GM12878 (cell line): ENCODE data around the gene SCUBE2. TPM values are rescaled to one million over a fixed set of nuclear protein-coding genes. Genes with fewer than 3 reads are reported as not detected.

ENCODE experiments used
- ATAC-seq: fragments of 200-7000 bp; cut with Tn5 transposase; 3 replicates; pipeline ENCODE4 v1.9.1; 2020; ENCODE audit warnings: mild to moderate bottlenecking, moderate library complexity
- BruUV-seq: library from RNA; stranded (reverse); fragments of 400-500 nt; replicated peaks from 2 replicates; lab custom pipeline; 2021; lab: Mats Ljungman, UMichigan
- CTCF ChIA-PET: fragments of 300-600 bp; sonication (Branson Sonifier 250); formaldehyde crosslinking; extraction: SDS; loops from one replicate; lab custom pipeline; 2021; ENCODE audit warnings: inconsistent platforms; lab: Yijun Ruan, JAX
- POLR2A ChIA-PET: fragments of 350-600 bp; formaldehyde crosslinking; extraction: SDS; loops from one replicate; lab custom pipeline; 2021; ENCODE audit warnings: inconsistent platforms; lab: Charles Lee
- RAD21 ChIA-PET: fragments of 300-600 bp; sonication (Branson Sonifier 250); formaldehyde crosslinking; loops from one replicate; lab custom pipeline; 2023; ENCODE audit warnings: antibody characterized with exemption; ENCODE audit not compliant: unreplicated experiment; lab: Charles Lee
- SMC1A ChIA-PET: fragments of 300-600 bp; sonication (Branson Sonifier 250); formaldehyde crosslinking; loops from one replicate; lab custom pipeline; 2023; ENCODE audit not compliant: unreplicated experiment, uncharacterized antibody; lab: Charles Lee
- DNase-seq: peaks from one replicate; pipeline ENCODE4 v3.0.0-alpha.2; 2011; ENCODE audit warnings: low read depth, low spot score
- FAIRE-seq: peaks from 3 replicates; lab custom pipeline; 2011; peaks lifted over from hg19 to GRCh38; lab: Jason Lieb, UNC
- H2AFZ ChIP-seq: 2 replicates; pipeline ENCODE4 v1.6.0; 2011; ENCODE audit warnings: low read depth, low read length, control low read depth; ENCODE audit not compliant: control insufficient read depth
- H3K27ac ChIP-seq: 2 replicates; pipeline ENCODE4 v1.5.1; 2011; ENCODE audit warnings: control low read depth; ENCODE audit not compliant: control insufficient read depth, insufficient read depth
- H3K27me3 ChIP-seq, 2 experiments: replicated peaks in 1 of 2; 2 replicates each; pipeline versions ENCODE4 v1.6.0 to v1.6.1; 2011; ENCODE audit warnings: low read length in 1 of 2; ENCODE audit not compliant: control insufficient read depth in 2 of 2, insufficient read depth in 2 of 2
- H3K36me3 ChIP-seq, 2 experiments: 2 replicates each; pipeline ENCODE4 v1.5.1; 2011; ENCODE audit warnings: low read length in 1 of 2; ENCODE audit not compliant: control insufficient read depth in 2 of 2, insufficient read depth in 2 of 2
- H3K4me1 ChIP-seq: 2 replicates; pipeline ENCODE4 v1.6.1; 2011; ENCODE audit warnings: mild to moderate bottlenecking, low read length, moderate library complexity, mixed read lengths; ENCODE audit not compliant: control insufficient read depth, insufficient read depth
- H3K4me2 ChIP-seq: 2 replicates; pipeline ENCODE4 v1.6.0; 2011; ENCODE audit warnings: control low read depth; ENCODE audit not compliant: control insufficient read depth, insufficient read depth
- H3K4me3 ChIP-seq: fragments of 200-600 bp; sonication (generic); 2 replicates; pipeline ENCODE4 v1.5.1; 2016
- H3K79me2 ChIP-seq: 2 replicates; pipeline ENCODE4 v1.6.0; 2011; ENCODE audit warnings: low read length; ENCODE audit not compliant: control insufficient read depth, insufficient read depth
- H3K9ac ChIP-seq: 2 replicates; pipeline ENCODE4 v1.8.0; 2011; ENCODE audit warnings: low read length, control low read depth, mixed read lengths; ENCODE audit not compliant: control insufficient read depth, insufficient read depth
- H3K9me3 ChIP-seq: replicated peaks from 3 replicates; pipeline ENCODE4 v1.5.1; 2011; ENCODE audit warnings: mild to moderate bottlenecking, low read length; ENCODE audit not compliant: control insufficient read depth, insufficient read depth
- H4K20me1 ChIP-seq: 2 replicates; pipeline ENCODE4 v1.6.0; 2011; ENCODE audit not compliant: control insufficient read depth, insufficient read depth
- BACH1 ChIP-seq: fragments of 450-650 bp; IDR thresholded peaks from 2 replicates; pipeline ENCODE4 v1.6.1; 2017; ENCODE audit warnings: mild to moderate bottlenecking, borderline replicate concordance
- BMI1 ChIP-seq: fragments of 450-650 bp; IDR thresholded peaks from 2 replicates; pipeline ENCODE4 v1.6.1; 2016; ENCODE audit warnings: mild to moderate bottlenecking, moderate library complexity, borderline replicate concordance
- CBX3 ChIP-seq: fragments of 200-600 bp; sonication (generic); IDR thresholded peaks from 2 replicates; pipeline ENCODE4 v1.6.1; 2016; ENCODE audit warnings: low read depth, borderline replicate concordance
- ESRRA ChIP-seq: IDR thresholded peaks from 2 replicates; pipeline ENCODE4 v1.6.1; 2012; ENCODE audit warnings: mild to moderate bottlenecking, low read length, improper control_type of control experiment
- GATAD2B ChIP-seq: fragments of 450-650 bp; conservative IDR thresholded peaks from 2 replicates; pipeline ENCODE4 v1.6.1; 2017; ENCODE audit warnings: low read depth, mild to moderate bottlenecking, moderate library complexity
- NBN ChIP-seq: fragments of 450-650 bp; IDR thresholded peaks from 2 replicates; pipeline ENCODE4 v1.6.1; 2016
- NR2C2 ChIP-seq: IDR thresholded peaks from 2 replicates; pipeline ENCODE4 v1.6.1; 2011; ENCODE audit warnings: borderline replicate concordance, low read depth; ENCODE audit not compliant: control insufficient read depth, insufficient read length
- POLR2AphosphoS2 ChIP-seq: IDR thresholded peaks from 2 replicates; pipeline ENCODE4 v1.6.1; 2011; ENCODE audit warnings: low read depth, mild to moderate bottlenecking, low read length, improper control_type of control experiment, moderate library complexity
- RCOR1 ChIP-seq: conservative IDR thresholded peaks from 2 replicates; pipeline ENCODE4 v1.6.1; 2012; ENCODE audit warnings: low read depth, low read length, improper control_type of control experiment
- SIX5 ChIP-seq: IDR thresholded peaks from 2 replicates; pipeline ENCODE4 v1.6.1; 2011; ENCODE audit warnings: mild to moderate bottlenecking, low read depth, low read length, moderate library complexity; ENCODE audit not compliant: severe bottlenecking
- SUPT20H ChIP-seq: IDR thresholded peaks from 2 replicates; pipeline ENCODE4 v1.6.1; 2011; ENCODE audit warnings: low read depth, mild to moderate bottlenecking, low read length, moderate library complexity, borderline replicate concordance; ENCODE audit not compliant: control insufficient read depth
- TCF3 ChIP-seq: IDR thresholded peaks from 2 replicates; pipeline ENCODE4 v1.6.1; 2012; ENCODE audit warnings: low read depth, mild to moderate bottlenecking, low read length, borderline replicate concordance; ENCODE audit not compliant: insufficient read depth
- YBX1 ChIP-seq: fragments of 450-650 bp; IDR thresholded peaks from 2 replicates; pipeline ENCODE4 v1.6.1; 2016; ENCODE audit warnings: antibody characterized with exemption
- ZNF24 ChIP-seq: fragments of 450-650 bp; IDR thresholded peaks from 2 replicates; pipeline ENCODE4 v1.6.1; 2017; ENCODE audit warnings: antibody characterized with exemption, mild to moderate bottlenecking
- ZNF274 ChIP-seq: IDR thresholded peaks from one replicate; pipeline ENCODE4 v1.8.0; 2011; ENCODE audit not compliant: insufficient read length, insufficient read depth
- WGBS: methylation state at CpG from one replicate; pipeline ENCODE4 v1.1.6; 2016; ENCODE audit warnings: low lambda C conversion rate; ENCODE audit not compliant: insufficient replicate concordance, insufficient coverage; ENCODE audit errors: missing lambda C conversion rate; 5-methylcytosine and 5-hydroxymethylcytosine counted together
- in situ Hi-C: fragments of 300-500 bp; cut with MboI; formaldehyde crosslinking; loops from 9 replicates; pipeline ENCODE4 v1.14.3; 2018; ENCODE audit warnings: mixed read lengths
- intact Hi-C: fragments of 100-400 bp; cut with micrococcal nuclease; formaldehyde crosslinking; loops from one replicate; pipeline ENCODE4 v1.14.2; 2022; ENCODE audit not compliant: unreplicated experiment
- polyA plus RNA-seq, 11 experiments: library from polyadenylated mRNA; depleted of rRNA in 4 of 11; unstranded in 6 of 11; stranded (reverse) in 5 of 11; fragments of >200 nt; fragmentation: Nextera tagmentation in 4 of 11; fragmentation: Illumina TruSeq in 1 of 11; extraction: Ambion mirVana in 4 of 11; extraction: Trizol in 1 of 11; gene quantifications; 1 replicate in 1 of 11; 2 replicates in 10 of 11; pipeline versions ENCODE4 v1.2.1 to v1.2.3, GENCODE V29; 2011 to 2016; ENCODE audit warnings: inconsistent platforms in 2 of 11, missing spikeins in 2 of 11, low read depth in 1 of 11
- total RNA-seq, 4 experiments: library from RNA; depleted of rRNA in 3 of 4; stranded (reverse); fragments of >200 nt in 3 of 4; fragmentation: Illumina TruSeq in 1 of 4; extraction: Trizol in 1 of 4; gene quantifications; 2 replicates each; pipeline versions ENCODE4 v1.2.1 to v1.2.3, GENCODE V29; 2013 to 2021
- TF ChIP-seq, protein P1 (sequence below): IDR thresholded peaks from 2 replicates; pipeline ENCODE4 v1.6.1; 2012; ENCODE audit warnings: low read depth, low read length, improper control_type of control experiment
- TF ChIP-seq, protein P2 (sequence below), 3 experiments: IDR thresholded peaks in 2 of 3; conservative IDR thresholded peaks in 1 of 3; 2 replicates each; pipeline ENCODE4 v1.5.1; 2011; ENCODE audit warnings: low read depth in 3 of 3, low read length in 3 of 3, mild to moderate bottlenecking in 3 of 3, control low read depth in 2 of 3, moderate library complexity in 2 of 3, inconsistent platforms in 1 of 3, mixed read lengths in 1 of 3; ENCODE audit not compliant: control insufficient read depth in 2 of 3, insufficient read depth in 1 of 3; ENCODE audit errors: extremely low read depth in 1 of 3

Gene SCUBE2
- total and polyA plus RNA-seq, 10 of the 15 experiments (the other 5 are each of a cell fraction or from before 2014, with no cell fraction given): 0.12 to 0.56 (median 0.31) TPM; not detected in 2

DNA sequence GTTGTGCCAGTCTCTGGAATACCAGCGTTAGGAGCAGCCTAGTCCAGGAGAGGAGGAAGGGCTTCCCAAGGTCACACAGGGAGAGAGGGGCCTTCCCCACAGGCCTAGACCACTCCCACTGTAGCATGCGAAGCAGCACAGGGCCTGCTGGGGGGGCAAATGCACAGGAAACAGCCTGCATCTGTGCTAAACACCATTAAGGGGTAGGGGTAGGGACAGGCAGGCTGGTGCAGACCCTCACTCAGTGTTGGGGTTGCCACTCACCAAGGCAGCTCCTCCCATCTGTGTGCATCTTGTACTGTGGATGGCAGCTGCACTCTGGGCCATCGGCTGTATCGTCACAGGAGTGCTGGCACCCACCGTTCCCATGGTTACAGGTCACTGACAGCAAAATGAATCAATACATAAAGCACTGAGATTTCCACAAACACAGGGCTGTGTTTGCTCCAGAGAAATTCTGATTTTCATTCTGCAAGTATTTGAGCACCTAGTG lies 24.9 kb downstream of the SCUBE2 start:
- H3K27ac ChIP-seq: no peak overlapping the region
- H3K9ac ChIP-seq: no peak overlapping the region
- no peaks in the 10 kb centered on the region for H3K27me3 ChIP-seq
- DNase-seq: no peak
- SMC1A ChIA-PET: interaction anchor here (6.6 kb wide), 1 partner anchor 11 kb away, joined by 22 read pairs; no protein-coding TSS in a partner anchor
- H3K4me2 ChIP-seq: no peak overlapping the region
- no peaks in the 10 kb centered on the region; the same call in 2 of the 3 replicates for H3K9me3 ChIP-seq
- TF ChIP-seq ESRRA: no peak
- TF ChIP-seq, protein P1, sequence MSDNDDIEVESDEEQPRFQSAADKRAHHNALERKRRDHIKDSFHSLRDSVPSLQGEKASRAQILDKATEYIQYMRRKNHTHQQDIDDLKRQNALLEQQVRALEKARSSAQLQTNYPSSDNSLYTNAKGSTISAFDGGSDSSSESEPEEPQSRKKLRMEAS: no peak
- no peak for TF ChIP-seq POLR2AphosphoS2
- TF ChIP-seq GATAD2B: no peak
- no peak for TF ChIP-seq YBX1
- TF ChIP-seq RCOR1: no peak
- TF ChIP-seq, protein P2, sequence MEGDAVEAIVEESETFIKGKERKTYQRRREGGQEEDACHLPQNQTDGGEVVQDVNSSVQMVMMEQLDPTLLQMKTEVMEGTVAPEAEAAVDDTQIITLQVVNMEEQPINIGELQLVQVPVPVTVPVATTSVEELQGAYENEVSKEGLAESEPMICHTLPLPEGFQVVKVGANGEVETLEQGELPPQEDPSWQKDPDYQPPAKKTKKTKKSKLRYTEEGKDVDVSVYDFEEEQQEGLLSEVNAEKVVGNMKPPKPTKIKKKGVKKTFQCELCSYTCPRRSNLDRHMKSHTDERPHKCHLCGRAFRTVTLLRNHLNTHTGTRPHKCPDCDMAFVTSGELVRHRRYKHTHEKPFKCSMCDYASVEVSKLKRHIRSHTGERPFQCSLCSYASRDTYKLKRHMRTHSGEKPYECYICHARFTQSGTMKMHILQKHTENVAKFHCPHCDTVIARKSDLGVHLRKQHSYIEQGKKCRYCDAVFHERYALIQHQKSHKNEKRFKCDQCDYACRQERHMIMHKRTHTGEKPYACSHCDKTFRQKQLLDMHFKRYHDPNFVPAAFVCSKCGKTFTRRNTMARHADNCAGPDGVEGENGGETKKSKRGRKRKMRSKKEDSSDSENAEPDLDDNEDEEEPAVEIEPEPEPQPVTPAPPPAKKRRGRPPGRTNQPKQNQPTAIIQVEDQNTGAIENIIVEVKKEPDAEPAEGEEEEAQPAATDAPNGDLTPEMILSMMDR (IDR thresholded peaks at IDR 0.05 in 2 of 3, conservative IDR thresholded peaks at IDR 0.05 in 1 of 3; ENCODE audit: control insufficient read depth in 2 of 3, extremely low read depth in 1 of 3, insufficient read depth in 1 of 3, low read depth in 3 of 3, low read length in 3 of 3): no peak
- TF ChIP-seq BMI1: no peak
- TF ChIP-seq NR2C2: no peak
- TF ChIP-seq ZNF274: no peak
- TF ChIP-seq ZNF24: no peak
- TF ChIP-seq CBX3: no peak
- TF ChIP-seq TCF3: no peak
- no peak for TF ChIP-seq SIX5
- no peak for TF ChIP-seq NBN
- no peak for TF ChIP-seq SUPT20H
- TF ChIP-seq BACH1: no peak
- H3K36me3 ChIP-seq: no peaks in the 10 kb centered on the region
- POLR2A ChIA-PET: no interaction called here
- intact Hi-C loops: loop anchor here (5.0 kb wide), 1 partner anchor 379 kb away; no protein-coding TSS in a partner anchor
- WGBS: 89% methylated on average over 5 of the region's 5 CpGs
- in situ Hi-C loops: no loop called here
- RAD21 ChIA-PET: no interaction called here
- no peak for FAIRE-seq
- CTCF ChIA-PET: no interaction called here
- no peaks in the 10 kb centered on the region for H4K20me1 ChIP-seq
- peaks cover 6% of the 10 kb centered on the region for H3K4me1 ChIP-seq
- ATAC-seq: no peak
- BruUV-seq: no TSS peak
- no peak overlapping the region for H3K4me3 ChIP-seq
- no peaks in the 10 kb centered on the region for H3K79me2 ChIP-seq
- no peak overlapping the region for H2AFZ ChIP-seq
